Ovary (tissue), 3 donors: Measurements from ENCODE around the gene SLC22A6.

ENCODE experiments used
- EP300 ChIP-seq: sonication (generic); formaldehyde crosslinking; IDR thresholded peaks from one replicate; pipeline ENCODE4 v1.6.1; 2017; ENCODE audit warnings: antibody characterized with exemption
- POLR2A ChIP-seq: fragments of 450-650 bp; IDR thresholded peaks from one replicate; pipeline ENCODE4 v1.6.1; 2017; ENCODE audit warnings: antibody characterized with exemption, mild to moderate bottlenecking, moderate library complexity
- TF ChIP-seq, protein P1 (sequence below), 3 donors: fragments of 450-650 bp in 2 of 3; fragments of 200-600 bp in 1 of 3; IDR thresholded peaks; one replicate each; pipeline versions ENCODE4 v1.5.1 to v1.8.0; 2016 to 2022; ENCODE audit warnings: antibody characterized with exemption in 3 of 3, mild to moderate bottlenecking in 1 of 3
- donor health status: DM: no; HTN: no; CAD: no.

DNA sequence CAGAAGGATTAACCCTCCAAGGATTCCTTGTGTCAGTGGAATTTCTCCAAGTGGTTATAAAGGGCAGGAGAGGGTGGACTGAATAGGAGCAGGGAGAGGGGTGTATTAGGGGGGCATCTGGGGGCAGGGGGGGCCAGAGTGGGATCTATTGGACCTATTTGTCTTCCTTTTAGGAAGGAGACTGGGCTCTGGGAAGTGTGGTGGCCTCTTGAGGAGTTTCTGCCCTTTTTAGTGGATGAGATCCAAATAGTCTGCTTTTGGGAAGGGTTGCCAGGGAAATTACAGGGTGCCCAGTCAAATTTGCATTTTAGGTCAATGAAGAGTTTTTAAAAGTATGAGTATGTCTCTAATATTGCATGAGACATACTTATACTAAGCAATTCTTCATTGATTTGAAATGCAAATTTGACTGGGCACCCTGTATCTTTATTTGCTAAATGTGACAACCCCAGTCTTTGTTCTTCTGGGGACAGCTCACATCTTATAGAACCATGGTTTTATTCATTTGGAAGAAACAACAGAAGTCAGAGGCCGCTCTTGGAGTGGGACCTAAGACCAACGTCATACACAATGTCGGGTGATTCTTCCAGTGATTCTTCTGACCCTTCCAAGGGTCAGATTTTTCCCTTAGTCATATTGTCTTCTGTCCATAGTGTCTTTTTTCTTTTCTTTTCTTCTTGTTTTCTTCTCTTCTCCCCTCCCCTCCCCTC lies 429 bp upstream of the SLC22A6 start:
- TF ChIP-seq, protein P1, sequence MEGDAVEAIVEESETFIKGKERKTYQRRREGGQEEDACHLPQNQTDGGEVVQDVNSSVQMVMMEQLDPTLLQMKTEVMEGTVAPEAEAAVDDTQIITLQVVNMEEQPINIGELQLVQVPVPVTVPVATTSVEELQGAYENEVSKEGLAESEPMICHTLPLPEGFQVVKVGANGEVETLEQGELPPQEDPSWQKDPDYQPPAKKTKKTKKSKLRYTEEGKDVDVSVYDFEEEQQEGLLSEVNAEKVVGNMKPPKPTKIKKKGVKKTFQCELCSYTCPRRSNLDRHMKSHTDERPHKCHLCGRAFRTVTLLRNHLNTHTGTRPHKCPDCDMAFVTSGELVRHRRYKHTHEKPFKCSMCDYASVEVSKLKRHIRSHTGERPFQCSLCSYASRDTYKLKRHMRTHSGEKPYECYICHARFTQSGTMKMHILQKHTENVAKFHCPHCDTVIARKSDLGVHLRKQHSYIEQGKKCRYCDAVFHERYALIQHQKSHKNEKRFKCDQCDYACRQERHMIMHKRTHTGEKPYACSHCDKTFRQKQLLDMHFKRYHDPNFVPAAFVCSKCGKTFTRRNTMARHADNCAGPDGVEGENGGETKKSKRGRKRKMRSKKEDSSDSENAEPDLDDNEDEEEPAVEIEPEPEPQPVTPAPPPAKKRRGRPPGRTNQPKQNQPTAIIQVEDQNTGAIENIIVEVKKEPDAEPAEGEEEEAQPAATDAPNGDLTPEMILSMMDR (IDR thresholded peaks at IDR 0.05) = no peak
- TF ChIP-seq POLR2A (no peak), EP300 (no peak)
